ENCODE measurements around the gene HDAC1.

DNA sequence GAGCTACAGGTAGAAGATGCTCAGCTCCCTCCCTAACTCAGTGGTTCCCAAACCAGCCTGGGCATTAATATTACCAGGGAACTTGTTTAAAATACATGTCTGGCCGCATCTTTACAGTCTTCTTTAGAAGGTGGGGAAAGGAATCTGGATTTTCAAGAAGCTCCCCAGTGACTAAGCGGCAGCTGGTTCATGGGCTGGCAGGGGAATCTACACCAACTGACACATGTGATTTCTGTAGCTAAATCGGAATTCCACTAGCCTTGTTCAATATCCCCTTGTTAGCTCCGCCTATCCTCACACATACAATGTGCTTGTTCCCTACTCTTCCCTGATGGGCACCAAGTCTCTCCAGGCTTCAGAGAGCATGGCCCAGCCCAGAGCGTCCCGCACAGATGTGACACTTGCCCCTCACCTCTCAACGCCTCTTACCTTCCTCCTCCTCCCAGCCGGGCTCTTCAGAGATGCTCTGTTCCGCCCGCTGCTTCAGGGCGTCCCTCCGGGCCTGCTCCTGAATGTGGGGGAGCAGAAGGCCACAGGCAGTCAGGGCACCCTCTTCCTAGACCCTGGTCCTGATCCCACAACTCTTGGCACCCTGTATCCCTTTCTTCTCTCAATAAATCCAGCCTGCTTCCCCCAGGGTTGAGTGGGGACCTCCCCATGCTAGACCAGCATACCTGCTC is 85.8 kb downstream of the HDAC1 start:
- TF ChIP-seq POLR2A (IDR thresholded peaks at IDR 0.05), result no peak
- TF ChIP-seq, protein P1, sequence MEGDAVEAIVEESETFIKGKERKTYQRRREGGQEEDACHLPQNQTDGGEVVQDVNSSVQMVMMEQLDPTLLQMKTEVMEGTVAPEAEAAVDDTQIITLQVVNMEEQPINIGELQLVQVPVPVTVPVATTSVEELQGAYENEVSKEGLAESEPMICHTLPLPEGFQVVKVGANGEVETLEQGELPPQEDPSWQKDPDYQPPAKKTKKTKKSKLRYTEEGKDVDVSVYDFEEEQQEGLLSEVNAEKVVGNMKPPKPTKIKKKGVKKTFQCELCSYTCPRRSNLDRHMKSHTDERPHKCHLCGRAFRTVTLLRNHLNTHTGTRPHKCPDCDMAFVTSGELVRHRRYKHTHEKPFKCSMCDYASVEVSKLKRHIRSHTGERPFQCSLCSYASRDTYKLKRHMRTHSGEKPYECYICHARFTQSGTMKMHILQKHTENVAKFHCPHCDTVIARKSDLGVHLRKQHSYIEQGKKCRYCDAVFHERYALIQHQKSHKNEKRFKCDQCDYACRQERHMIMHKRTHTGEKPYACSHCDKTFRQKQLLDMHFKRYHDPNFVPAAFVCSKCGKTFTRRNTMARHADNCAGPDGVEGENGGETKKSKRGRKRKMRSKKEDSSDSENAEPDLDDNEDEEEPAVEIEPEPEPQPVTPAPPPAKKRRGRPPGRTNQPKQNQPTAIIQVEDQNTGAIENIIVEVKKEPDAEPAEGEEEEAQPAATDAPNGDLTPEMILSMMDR (IDR thresholded peaks at IDR 0.05 in 4 of 5, conservative IDR thresholded peaks at IDR 0.05 in 1 of 5), result no peak
